ENCODE measurements around the gene STAT2. TPM values are rescaled to one million over a fixed set of nuclear protein-coding genes. Genes with fewer than 3 reads are reported as not detected.

STAT2 gene
- total and polyA plus RNA-seq, 10 of the 15 experiments (the other 5 are each of a cell fraction or from before 2014, with no cell fraction given): 16.9 to 106 (median 77.9) TPM

- TF ChIP-seq, protein P1, sequence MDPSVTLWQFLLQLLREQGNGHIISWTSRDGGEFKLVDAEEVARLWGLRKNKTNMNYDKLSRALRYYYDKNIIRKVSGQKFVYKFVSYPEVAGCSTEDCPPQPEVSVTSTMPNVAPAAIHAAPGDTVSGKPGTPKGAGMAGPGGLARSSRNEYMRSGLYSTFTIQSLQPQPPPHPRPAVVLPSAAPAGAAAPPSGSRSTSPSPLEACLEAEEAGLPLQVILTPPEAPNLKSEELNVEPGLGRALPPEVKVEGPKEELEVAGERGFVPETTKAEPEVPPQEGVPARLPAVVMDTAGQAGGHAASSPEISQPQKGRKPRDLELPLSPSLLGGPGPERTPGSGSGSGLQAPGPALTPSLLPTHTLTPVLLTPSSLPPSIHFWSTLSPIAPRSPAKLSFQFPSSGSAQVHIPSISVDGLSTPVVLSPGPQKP (IDR thresholded peaks at IDR 0.05; ENCODE audit: low read depth, low read length): peak; percentile 12; the same call in 1 of the 2 replicates
- peak; percentile 23; the same call in 1 of the 2 replicates for TF ChIP-seq E2F4 (IDR thresholded peaks at IDR 0.05; ENCODE audit: low read depth, low read length)
- no peak for TF ChIP-seq SUPT20H (IDR thresholded peaks at IDR 0.05; ENCODE audit: borderline replicate concordance, control insufficient read depth, low read depth, low read length)
- TF ChIP-seq POLR2A (IDR thresholded peaks at IDR 0.05; ENCODE audit: low read depth, low read length): peak; percentile 97
- TF ChIP-seq SRF (IDR thresholded peaks at IDR 0.05; ENCODE audit: low read depth in 2 of 2, low read length in 2 of 2): 0 out of 4 replicates have a peak, but pooled peaks of 1 of the 2 experiments have one; percentile 2
- TF ChIP-seq RUNX3 (IDR thresholded peaks at IDR 0.05; ENCODE audit: low read length): peak; percentile 29; the same call in 1 of the 2 replicates
- no peak for TF ChIP-seq ZNF592 (IDR thresholded peaks at IDR 0.05)
- TF ChIP-seq RB1 (IDR thresholded peaks at IDR 0.05; ENCODE audit: borderline replicate concordance): peak; percentile 66; the same call in 1 of the 2 replicates
- TF ChIP-seq SIX5 (IDR thresholded peaks at IDR 0.05; ENCODE audit: low read depth, low read length, severe bottlenecking): peak; percentile 99
- TF ChIP-seq, protein P2, sequence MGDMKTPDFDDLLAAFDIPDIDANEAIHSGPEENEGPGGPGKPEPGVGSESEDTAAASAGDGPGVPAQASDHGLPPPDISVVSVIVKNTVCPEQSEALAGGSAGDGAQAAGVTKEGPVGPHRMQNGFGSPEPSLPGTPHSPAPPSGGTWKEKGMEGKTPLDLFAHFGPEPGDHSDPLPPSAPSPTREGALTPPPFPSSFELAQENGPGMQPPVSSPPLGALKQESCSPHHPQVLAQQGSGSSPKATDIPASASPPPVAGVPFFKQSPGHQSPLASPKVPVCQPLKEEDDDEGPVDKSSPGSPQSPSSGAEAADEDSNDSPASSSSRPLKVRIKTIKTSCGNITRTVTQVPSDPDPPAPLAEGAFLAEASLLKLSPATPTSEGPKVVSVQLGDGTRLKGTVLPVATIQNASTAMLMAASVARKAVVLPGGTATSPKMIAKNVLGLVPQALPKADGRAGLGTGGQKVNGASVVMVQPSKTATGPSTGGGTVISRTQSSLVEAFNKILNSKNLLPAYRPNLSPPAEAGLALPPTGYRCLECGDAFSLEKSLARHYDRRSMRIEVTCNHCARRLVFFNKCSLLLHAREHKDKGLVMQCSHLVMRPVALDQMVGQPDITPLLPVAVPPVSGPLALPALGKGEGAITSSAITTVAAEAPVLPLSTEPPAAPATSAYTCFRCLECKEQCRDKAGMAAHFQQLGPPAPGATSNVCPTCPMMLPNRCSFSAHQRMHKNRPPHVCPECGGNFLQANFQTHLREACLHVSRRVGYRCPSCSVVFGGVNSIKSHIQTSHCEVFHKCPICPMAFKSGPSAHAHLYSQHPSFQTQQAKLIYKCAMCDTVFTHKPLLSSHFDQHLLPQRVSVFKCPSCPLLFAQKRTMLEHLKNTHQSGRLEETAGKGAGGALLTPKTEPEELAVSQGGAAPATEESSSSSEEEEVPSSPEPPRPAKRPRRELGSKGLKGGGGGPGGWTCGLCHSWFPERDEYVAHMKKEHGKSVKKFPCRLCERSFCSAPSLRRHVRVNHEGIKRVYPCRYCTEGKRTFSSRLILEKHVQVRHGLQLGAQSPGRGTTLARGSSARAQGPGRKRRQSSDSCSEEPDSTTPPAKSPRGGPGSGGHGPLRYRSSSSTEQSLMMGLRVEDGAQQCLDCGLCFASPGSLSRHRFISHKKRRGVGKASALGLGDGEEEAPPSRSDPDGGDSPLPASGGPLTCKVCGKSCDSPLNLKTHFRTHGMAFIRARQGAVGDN (IDR thresholded peaks at IDR 0.05): no peak
- peak; percentile 63 for TF ChIP-seq LARP7 (IDR thresholded peaks at IDR 0.05)
- no peak for TF ChIP-seq ZBTB33 (IDR thresholded peaks at IDR 0.05)
- peak; percentile 19; the same call in 1 of the 2 replicates for TF ChIP-seq WRNIP1 (IDR thresholded peaks at IDR 0.05; ENCODE audit: borderline replicate concordance, low read depth, low read length)
- peak; percentile 48 for TF ChIP-seq TCF12 (IDR thresholded peaks at IDR 0.05; ENCODE audit: low read depth, low read length)
Measured at GRCh38 chr12:56315622-56316473, 44.1 kb downstream of the STAT2 start, which contains the start of gene CNPY2 (continued).

Measured in GM12878 (cell line).